Common myeloid progenitor, CD34-positive (primary cell): ENCODE results near the gene DCLRE1B.

Source experiments
- CTCF ChIA-PET: fragments of 350-600 bp; sonication (Branson Sonifier 250); formaldehyde crosslinking; loops from one replicate; lab custom pipeline; 2021; ENCODE audit warnings: antibody characterized with exemption; lab: Charles Lee
- POLR2A ChIA-PET: fragments of 350-600 bp; sonication (Branson Sonifier 250); formaldehyde crosslinking; loops from one replicate; lab custom pipeline; 2021; ENCODE audit warnings: antibody characterized with exemption; lab: Charles Lee
- DNase-seq, 3 donors: peaks; one replicate each; pipeline versions ENCODE4 v3.0.0 to v3.0.0-alpha.2; 2013
- H3K27ac ChIP-seq, 2 experiments: 1 replicate in 1 of 2; 2 replicates in 1 of 2; pipeline ENCODE4 v1.7.0; 2013; ENCODE audit warnings: inconsistent platforms in 2 of 2, low read length in 2 of 2, mild to moderate bottlenecking in 2 of 2, low read depth in 1 of 2, moderate library complexity in 1 of 2; ENCODE audit not compliant: severe bottlenecking in 2 of 2, insufficient read depth in 1 of 2, poor library complexity in 1 of 2
- H3K27me3 ChIP-seq, 5 experiments: replicated peaks in 2 of 5; 1 replicate in 3 of 5; 2 replicates in 2 of 5; pipeline versions ENCODE4 v1.6.1 to v1.7.0; 2013; ENCODE audit warnings: low read length in 4 of 5, mild to moderate bottlenecking in 2 of 5, moderate library complexity in 2 of 5, inconsistent platforms in 1 of 5; ENCODE audit not compliant: insufficient read depth in 5 of 5, control insufficient read depth in 4 of 5
- H3K36me3 ChIP-seq, 4 experiments: 1 replicate in 2 of 4; 2 replicates in 2 of 4; pipeline versions ENCODE4 v1.6.1 to v1.7.0; 2013; ENCODE audit warnings: low read length in 3 of 4, control low read depth in 1 of 4, mild to moderate bottlenecking in 1 of 4; ENCODE audit not compliant: control insufficient read depth in 4 of 4, insufficient read depth in 4 of 4
- H3K4me1 ChIP-seq, 4 experiments: 1 replicate in 3 of 4; 2 replicates in 1 of 4; pipeline versions ENCODE4 v1.6.1 to v1.7.1; 2013; ENCODE audit warnings: low read length in 3 of 4, mild to moderate bottlenecking in 3 of 4, control low read depth in 1 of 4, inconsistent platforms in 1 of 4, moderate library complexity in 1 of 4; ENCODE audit not compliant: control insufficient read depth in 4 of 4, insufficient read depth in 4 of 4; ENCODE audit errors: control extremely low read depth in 1 of 4
- H3K4me3 ChIP-seq, 7 experiments: 1 replicate in 4 of 7; 2 replicates in 3 of 7; pipeline versions ENCODE4 v1.5.1 to v1.7.0; 2013; ENCODE audit warnings: mild to moderate bottlenecking in 7 of 7, low read length in 6 of 7, moderate library complexity in 6 of 7, inconsistent platforms in 2 of 7, low read depth in 2 of 7, control low read depth in 1 of 7; ENCODE audit not compliant: insufficient read depth in 4 of 7, control insufficient read depth in 1 of 7; ENCODE audit errors: extremely low read depth in 1 of 7
- H3K9me3 ChIP-seq, 5 experiments: 1 replicate in 4 of 5; 2 replicates in 1 of 5; pipeline versions ENCODE4 v1.6.1 to v1.7.1; 2013; ENCODE audit warnings: low read length in 4 of 5, mild to moderate bottlenecking in 2 of 5, inconsistent platforms in 1 of 5, low read depth in 1 of 5, moderate library complexity in 1 of 5; ENCODE audit not compliant: control insufficient read depth in 4 of 5, insufficient read depth in 2 of 5; ENCODE audit errors: control extremely low read depth in 1 of 5
- WGBS: methylation state at CpG from one replicate; pipeline ENCODE4 v1.1.5; 2013; ENCODE audit not compliant: insufficient coverage; 5-methylcytosine and 5-hydroxymethylcytosine counted together

Gene DCLRE1B

GRCh38 chr1:113895961-113896360 lies 9.2 kb upstream of the DCLRE1B start:
- DNase-seq = no peak
- CTCF ChIA-PET = interaction anchor here (0.6 to 1.5 kb wide), 4 partner anchors 8 to 1398 kb away, joined by 3 to 7 read pairs (median 3); partner anchors contain the start of gene BCL2L15
- Histone ChIP-seq H3K27ac (no peak overlapping the region), H3K9me3 (no peaks in the 10 kb centered on the region), H3K4me1 (no peaks in the 10 kb centered on the region), H3K4me3 (no peak overlapping the region), H3K36me3 (peaks cover 20 to 59% (median 42%) of the 10 kb centered on the region in 4 experiments), H3K27me3 (no peaks in the 10 kb centered on the region)
- WGBS = 100% methylated on average over 2 of the region's 8 CpGs
- POLR2A ChIA-PET = no interaction called here

DNA sequence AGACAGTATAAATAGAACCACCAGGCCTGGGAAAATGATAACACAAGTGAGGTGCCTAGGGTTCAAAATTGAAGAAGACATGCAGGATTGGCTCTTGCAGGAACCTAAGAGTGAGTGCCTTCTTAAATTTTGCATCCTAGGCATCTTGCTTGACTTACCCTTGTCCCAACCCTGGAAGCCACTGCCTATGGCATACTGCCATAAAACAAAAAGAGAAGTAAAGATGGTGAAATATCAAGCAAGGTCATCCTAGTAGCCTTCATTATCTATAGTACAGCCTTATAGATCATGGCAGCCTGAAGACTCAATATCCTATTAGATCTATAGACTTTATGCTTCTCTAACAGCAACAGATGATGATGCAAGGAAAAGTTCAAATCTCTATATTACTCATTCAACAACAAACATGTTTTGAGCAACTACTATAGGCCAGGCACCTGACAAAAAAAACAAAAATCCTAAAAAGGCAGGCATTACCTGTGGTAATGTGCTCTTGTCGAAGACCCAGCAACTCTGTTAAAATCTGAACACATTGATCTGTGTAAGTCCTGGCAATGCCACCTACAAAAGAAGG lies 6.8 kb upstream of the DCLRE1B start:
- ChIA-PET POLR2A (no interaction called here), CTCF (interaction anchor here (1.1 kb wide), 1 partner anchor 32 kb away, joined by 4 read pairs; no protein-coding TSS in a partner anchor)
- Histone ChIP-seq H3K4me3 (no peak overlapping the region), H3K36me3 (peaks cover 22 to 67% (median 48%) of the 10 kb centered on the region in 4 experiments), H3K9me3 (no peaks in the 10 kb centered on the region), H3K4me1 (peaks cover 0 to 4% (median 1%) of the 10 kb centered on the region in 4 experiments), H3K27ac (no peak overlapping the region), H3K27me3 (no peaks in the 10 kb centered on the region)
- whole genome bisulfite sequencing = no CpG with 5 or more reads among the region's 1 CpG
- DNase-seq = no peak

DNA sequence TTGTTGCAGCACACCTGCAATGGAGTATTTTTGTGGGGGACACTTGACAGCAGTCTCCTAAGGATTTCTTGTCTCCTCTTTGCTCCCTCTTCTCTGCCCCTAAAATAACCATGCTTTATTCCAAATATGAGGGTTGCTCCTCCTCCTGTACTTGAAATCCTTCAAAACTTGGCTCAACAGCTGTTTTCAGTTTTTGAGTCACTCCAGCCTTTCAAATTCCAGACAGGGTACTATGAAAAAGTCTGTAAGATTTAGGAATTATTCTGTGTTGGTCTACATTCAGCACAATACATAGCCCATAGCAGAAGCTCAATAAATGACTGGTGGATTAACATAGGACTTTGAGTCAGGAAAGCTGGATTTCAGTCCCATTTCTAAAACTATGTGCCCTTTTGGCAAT lies 6.0 kb upstream of the DCLRE1B start:
- no peak overlapping the region for H3K4me3 ChIP-seq
- H3K27me3 ChIP-seq = no peaks in the 10 kb centered on the region
- DNase-seq = no peak
- peaks cover 7 to 12% (median 9%) of the 10 kb centered on the region in 4 experiments for H3K4me1 ChIP-seq
- CTCF ChIA-PET = interaction anchor here (1.1 to 1.6 kb wide), 2 partner anchors 9 to 31 kb away, joined by 3 to 4 read pairs; no protein-coding TSS in a partner anchor
- no peaks in the 10 kb centered on the region for H3K9me3 ChIP-seq
- H3K36me3 ChIP-seq = peaks cover 22 to 65% (median 47%) of the 10 kb centered on the region in 4 experiments
- POLR2A ChIA-PET = interaction anchor here (0.6 kb wide), 1 partner anchor 63 kb away, joined by 3 read pairs; no protein-coding TSS in a partner anchor
- no peak overlapping the region for H3K27ac ChIP-seq

- WGBS = no CpG with 5 or more reads among the region's 3 CpGs
- Histone ChIP-seq H3K4me1 (peaks cover 13 to 20% (median 15%) of the 10 kb centered on the region in 4 experiments), H3K27ac (no peak overlapping the region), H3K9me3 (no peaks in the 10 kb centered on the region), H3K4me3 (no peak overlapping the region), H3K27me3 (no peaks in the 10 kb centered on the region), H3K36me3 (peaks cover 16 to 45% (median 34%) of the 10 kb centered on the region in 4 experiments)
- DNase-seq = no peak
- ChIA-PET CTCF (interaction anchor here (0.8 to 2.1 kb wide), 5 partner anchors 12 to 66 kb away, joined by 3 to 5 read pairs (median 4); no protein-coding TSS in a partner anchor), POLR2A (no interaction called here)
Measured at GRCh38 chr1:113901191-113901590, 3.9 kb upstream of the DCLRE1B start.

DNA sequence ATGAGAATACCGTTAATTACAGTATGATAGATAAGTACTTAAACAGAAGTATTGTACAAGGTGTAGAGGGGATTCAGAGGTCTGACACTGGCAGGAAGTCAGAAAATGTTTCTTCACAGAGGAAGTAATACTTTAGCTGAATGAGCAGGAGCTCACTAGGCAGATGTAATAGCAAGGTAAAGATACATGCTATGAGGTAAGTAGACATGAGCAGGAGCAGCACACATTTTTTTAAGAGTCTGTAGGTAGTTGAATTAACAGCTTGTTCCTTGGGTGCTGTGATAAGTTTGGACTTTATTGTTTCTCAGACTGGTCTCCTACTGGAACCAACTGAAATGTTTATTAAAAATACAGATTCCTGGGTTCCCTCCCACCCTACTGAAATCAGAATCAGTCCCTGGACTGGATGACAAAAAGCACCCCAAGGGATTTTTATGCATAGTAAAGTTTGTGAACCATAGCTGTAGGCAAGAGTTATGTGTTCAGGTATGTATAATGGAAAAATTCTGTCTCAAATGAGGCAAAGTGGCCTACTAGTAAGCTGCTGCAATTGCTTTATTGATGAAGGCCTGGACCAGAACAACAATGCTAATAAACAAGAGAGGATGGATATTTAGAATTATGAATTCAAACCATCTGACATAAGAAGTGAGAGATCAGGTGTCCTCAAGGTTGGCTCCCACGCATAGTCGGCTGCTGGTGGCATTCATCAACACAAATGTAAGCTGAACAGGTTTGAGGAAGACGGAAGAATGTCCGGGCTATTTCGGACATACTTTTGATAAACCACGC lies 1.4 kb upstream of the DCLRE1B start:
- Histone ChIP-seq H3K27ac (peak overlapping the region; percentile 72 to 90), H3K27me3 (no peaks in the 10 kb centered on the region), H3K4me1 (peaks cover 13 to 24% (median 16%) of the 10 kb centered on the region in 4 experiments), H3K36me3 (peaks cover 12 to 38% (median 29%) of the 10 kb centered on the region in 4 experiments), H3K9me3 (no peaks in the 10 kb centered on the region), H3K4me3 (peak overlapping the region in 6 of 7 experiments; percentile 87 to 100 (median 98))
- ChIA-PET CTCF (interaction anchor here (0.5 to 7.0 kb wide), 18 partner anchors 12 to 217 kb away, joined by 3 to 87 read pairs (median 4); partner anchors contain the start of genes HIPK1 and PHTF1), POLR2A (interaction anchor here (0.8 to 3.8 kb wide), 3 partner anchors 21 to 29 kb away, joined by 3 to 43 read pairs (median 7); partner anchors contain the start of gene HIPK1)
- WGBS = 0% methylated on average over 6 of the region's 7 CpGs
- DNase-seq = peak; percentile 12 to 44 (median 41)

- peak overlapping the region; percentile 72 to 90 for H3K27ac ChIP-seq
- peak overlapping the region; percentile 51 to 100 (median 98) for H3K4me3 ChIP-seq
- H3K27me3 ChIP-seq = no peaks in the 10 kb centered on the region
- peaks cover 11 to 36% (median 26%) of the 10 kb centered on the region in 4 experiments for H3K36me3 ChIP-seq
- CTCF ChIA-PET = interaction anchor here (0.8 to 7.0 kb wide), 17 partner anchors 12 to 145 kb away, joined by 3 to 87 read pairs (median 4); partner anchors contain the start of genes HIPK1 and PHTF1
- WGBS = 0% methylated on average over 9 of the region's 11 CpGs
- peaks cover 13 to 24% (median 16%) of the 10 kb centered on the region in 4 experiments for H3K4me1 ChIP-seq
- POLR2A ChIA-PET = interaction anchor here (1.4 to 3.8 kb wide), 2 partner anchors 26 to 30 kb away, joined by 3 to 43 read pairs; partner anchors contain the start of gene HIPK1
- peak in 1 of 3 donors; percentile 76 for DNase-seq
- H3K9me3 ChIP-seq = no peaks in the 10 kb centered on the region
Measured at GRCh38 chr1:113904293-113904673, 843 bp upstream of the DCLRE1B start.
